H1 (cell line): ENCODE results near the gene ARCN1. TPM values are rescaled to one million over a fixed set of nuclear protein-coding genes. Genes with fewer than 3 reads are reported as not detected.

Source experiments
- HDAC2 ChIP-seq, 2 experiments: fragments of 300-600 bp in 1 of 2; sonication (generic) in 1 of 2; IDR thresholded peaks; 2 replicates each; pipeline ENCODE4 v1.6.1; 2011 to 2012; ENCODE audit warnings: low read depth in 2 of 2, low read length in 2 of 2, mild to moderate bottlenecking in 2 of 2, moderate library complexity in 2 of 2, borderline replicate concordance in 1 of 2, inconsistent platforms in 1 of 2
- polyA plus RNA-seq, 7 experiments: library from polyadenylated mRNA; depleted of rRNA in 3 of 7; stranded (reverse) in 5 of 7; unstranded in 2 of 7; fragments of >200 nt in 5 of 7; fragments of 200-250 nt in 2 of 7; gene quantifications; 1 replicate in 5 of 7; 2 replicates in 1 of 7; 4 replicates in 1 of 7; pipeline versions ENCODE4 v1.2.1 to v1.2.3, GENCODE V29; 2011 to 2013; ENCODE audit warnings: missing spikeins in 2 of 7, mixed read lengths in 2 of 7
- total RNA-seq: library from RNA; stranded (reverse); fragmentation: NEBNext Ultra II Directional; extraction: Animal tissue kit (Norgen Biotek cat#: 25700); gene quantifications from 2 replicates; pipeline ENCODE4 v1.2.1, GENCODE V29; 2021

ARCN1 gene
- total and polyA plus RNA-seq, 2 of the 8 experiments (the other 6 are each of a cell fraction or from before 2014, with no cell fraction given) = 132 to 146 TPM

GRCh38 chr11:118532852-118533768 is 39.1 kb upstream of the ARCN1 start (continued):
- no peak for TF ChIP-seq HDAC2 (IDR thresholded peaks at IDR 0.05; ENCODE audit: borderline replicate concordance in 1 of 2, low read depth in 2 of 2, low read length in 2 of 2)
